Hepatocyte (in vitro differentiated cells): Measurements from ENCODE around the gene CIZ1. TPM values are rescaled to one million over a fixed set of nuclear protein-coding genes. Genes with fewer than 3 reads are reported as not detected.

ENCODE experiments used
- DNase-seq: peaks from one replicate; pipeline ENCODE4 v3.0.0-alpha.2; 2016; ENCODE audit warnings: low spot score
- H2AFZ ChIP-seq: fragments of 200-600 bp; sonication (generic); 2 replicates; pipeline ENCODE4 v1.6.0; 2016; ENCODE audit warnings: antibody characterized with exemption, mild to moderate bottlenecking
- H3K27ac ChIP-seq: fragments of 200-600 bp; sonication (generic); 2 replicates; pipeline ENCODE4 v1.5.1; 2016; ENCODE audit warnings: mild to moderate bottlenecking
- H3K27me3 ChIP-seq: fragments of 200-600 bp; sonication (generic); 2 replicates; pipeline ENCODE4 v1.6.1; 2016
- H3K36me3 ChIP-seq: fragments of 200-600 bp; sonication (generic); replicated peaks from 2 replicates; pipeline ENCODE4 v1.5.1; 2016; ENCODE audit warnings: low read depth; ENCODE audit not compliant: insufficient read depth
- H3K4me1 ChIP-seq: fragments of 200-600 bp; sonication (generic); 2 replicates; pipeline ENCODE4 v1.5.1; 2016; ENCODE audit warnings: mild to moderate bottlenecking, moderate library complexity; ENCODE audit not compliant: insufficient read depth
- H3K4me2 ChIP-seq: fragments of 200-600 bp; sonication (generic); 2 replicates; pipeline ENCODE4 v1.6.0; 2016
- H3K4me3 ChIP-seq: fragments of 200-600 bp; sonication (generic); 2 replicates; pipeline ENCODE4 v1.5.1; 2016; ENCODE audit warnings: mild to moderate bottlenecking
- H3K79me2 ChIP-seq: fragments of 200-600 bp; sonication (generic); 2 replicates; pipeline ENCODE4 v1.6.0; 2017; ENCODE audit warnings: mild to moderate bottlenecking
- H3K9me2 ChIP-seq: fragments of 200-600 bp; sonication (generic); replicated peaks from 2 replicates; pipeline ENCODE4 v1.6.0; 2017; ENCODE audit warnings: mild to moderate bottlenecking; ENCODE audit not compliant: insufficient read depth
- H3K9me3 ChIP-seq: fragments of 200-600 bp; sonication (generic); 2 replicates; pipeline ENCODE4 v1.5.1; 2016; ENCODE audit warnings: low read depth, mild to moderate bottlenecking
- H4K20me1 ChIP-seq: fragments of 200-600 bp; sonication (generic); 2 replicates; pipeline ENCODE4 v1.6.0; 2016; ENCODE audit warnings: mild to moderate bottlenecking; ENCODE audit not compliant: insufficient read depth, poor library complexity, severe bottlenecking
- CTCF ChIP-seq: fragments of 200-600 bp; sonication (generic); IDR thresholded peaks from 2 replicates; pipeline ENCODE4 v1.5.1; 2016; ENCODE audit warnings: antibody characterized with exemption, mild to moderate bottlenecking; ENCODE audit not compliant: poor library complexity
- EZH2 ChIP-seq: fragments of 200-600 bp; sonication (generic); IDR thresholded peaks from 2 replicates; pipeline ENCODE4 v1.6.1; 2016; ENCODE audit warnings: antibody characterized with exemption, mild to moderate bottlenecking, borderline replicate concordance
- EZH2phosphoT487 ChIP-seq: fragments of 200-600 bp; sonication (generic); IDR thresholded peaks from one replicate; pipeline ENCODE4 v1.6.1; 2018; ENCODE audit warnings: antibody characterized with exemption, mild to moderate bottlenecking, low read depth, moderate library complexity; ENCODE audit not compliant: unreplicated experiment, severe bottlenecking
- WGBS: methylation state at CpG from one replicate; pipeline ENCODE4 v1.1.6; 2016; ENCODE audit warnings: low lambda C conversion rate; ENCODE audit errors: missing lambda C conversion rate; 5-methylcytosine and 5-hydroxymethylcytosine counted together
- polyA plus RNA-seq: library from polyadenylated mRNA; unstranded; fragments of >200 nt; fragmentation: Nextera tagmentation; extraction: Ambion mirVana; gene quantifications from 2 replicates; pipeline ENCODE4 v1.2.1, GENCODE V29; 2016
- total RNA-seq: library from RNA; depleted of rRNA; stranded (reverse); fragments of >200 nt; gene quantifications from 2 replicates; pipeline ENCODE4 v1.2.3, GENCODE V29; 2014

Gene CIZ1
- total and polyA plus RNA-seq, 2 experiments from 2014 or later, result 31.0 to 85.6 TPM

GRCh38 chr9:128208946-128209669 is 17.7 kb upstream of the CIZ1 start:
- Histone ChIP-seq H3K4me1 (peaks cover 14% of the 10 kb centered on the region), H4K20me1 (no peaks in the 10 kb centered on the region), H3K27ac (no peak overlapping the region), H2AFZ (no peak overlapping the region), H3K4me2 (no peak overlapping the region), H3K79me2 (peaks cover 13% of the 10 kb centered on the region), H3K36me3 (no peaks in the 10 kb centered on the region), H3K4me3 (no peak overlapping the region), H3K9me2 (no peaks in the 10 kb centered on the region), H3K9me3 (no peaks in the 10 kb centered on the region), H3K27me3 (no peaks in the 10 kb centered on the region)
- WGBS, result 94% methylated on average over 15 of the region's 15 CpGs
- DNase-seq, result peak; percentile 3
- no peak for TF ChIP-seq EZH2
- TF ChIP-seq EZH2phosphoT487, result no peak
- no peak for TF ChIP-seq CTCF

- no peaks in the 10 kb centered on the region for H3K9me3 ChIP-seq
- WGBS, result 96% methylated on average over 7 of the region's 7 CpGs
- H3K27ac ChIP-seq, result no peak overlapping the region
- no peak for DNase-seq
- H3K4me3 ChIP-seq, result no peak overlapping the region
- H3K4me2 ChIP-seq, result no peak overlapping the region
- no peak overlapping the region for H2AFZ ChIP-seq
- H3K4me1 ChIP-seq, result peaks cover 14% of the 10 kb centered on the region
- H3K79me2 ChIP-seq, result peaks cover 13% of the 10 kb centered on the region
- H3K9me2 ChIP-seq, result no peaks in the 10 kb centered on the region
- no peaks in the 10 kb centered on the region for H3K36me3 ChIP-seq
- TF ChIP-seq EZH2phosphoT487 (no peak), EZH2 (no peak), CTCF (no peak)
- no peaks in the 10 kb centered on the region for H4K20me1 ChIP-seq
- no peaks in the 10 kb centered on the region for H3K27me3 ChIP-seq
Observed at GRCh38 chr9:128208386-128208785, 17.0 kb upstream of the CIZ1 start.

GRCh38 chr9:128206916-128207910 is 15.8 kb upstream of the CIZ1 start:
- TF ChIP-seq CTCF (no peak), EZH2phosphoT487 (no peak), EZH2 (no peak)
- 85% methylated on average over 13 of the region's 15 CpGs for WGBS
- Histone ChIP-seq H3K4me3 (no peak overlapping the region), H3K4me2 (peak overlapping the region; percentile 25), H3K27ac (no peak overlapping the region), H3K9me3 (no peaks in the 10 kb centered on the region), H3K36me3 (no peaks in the 10 kb centered on the region), H3K79me2 (peaks cover 13% of the 10 kb centered on the region), H3K27me3 (no peaks in the 10 kb centered on the region), H4K20me1 (no peaks in the 10 kb centered on the region), H3K4me1 (peaks cover 14% of the 10 kb centered on the region), H2AFZ (no peak overlapping the region), H3K9me2 (no peaks in the 10 kb centered on the region)
- DNase-seq, result peak; percentile 3
